ENCODE measurements around the gene TREH.

TREH gene

DNA sequence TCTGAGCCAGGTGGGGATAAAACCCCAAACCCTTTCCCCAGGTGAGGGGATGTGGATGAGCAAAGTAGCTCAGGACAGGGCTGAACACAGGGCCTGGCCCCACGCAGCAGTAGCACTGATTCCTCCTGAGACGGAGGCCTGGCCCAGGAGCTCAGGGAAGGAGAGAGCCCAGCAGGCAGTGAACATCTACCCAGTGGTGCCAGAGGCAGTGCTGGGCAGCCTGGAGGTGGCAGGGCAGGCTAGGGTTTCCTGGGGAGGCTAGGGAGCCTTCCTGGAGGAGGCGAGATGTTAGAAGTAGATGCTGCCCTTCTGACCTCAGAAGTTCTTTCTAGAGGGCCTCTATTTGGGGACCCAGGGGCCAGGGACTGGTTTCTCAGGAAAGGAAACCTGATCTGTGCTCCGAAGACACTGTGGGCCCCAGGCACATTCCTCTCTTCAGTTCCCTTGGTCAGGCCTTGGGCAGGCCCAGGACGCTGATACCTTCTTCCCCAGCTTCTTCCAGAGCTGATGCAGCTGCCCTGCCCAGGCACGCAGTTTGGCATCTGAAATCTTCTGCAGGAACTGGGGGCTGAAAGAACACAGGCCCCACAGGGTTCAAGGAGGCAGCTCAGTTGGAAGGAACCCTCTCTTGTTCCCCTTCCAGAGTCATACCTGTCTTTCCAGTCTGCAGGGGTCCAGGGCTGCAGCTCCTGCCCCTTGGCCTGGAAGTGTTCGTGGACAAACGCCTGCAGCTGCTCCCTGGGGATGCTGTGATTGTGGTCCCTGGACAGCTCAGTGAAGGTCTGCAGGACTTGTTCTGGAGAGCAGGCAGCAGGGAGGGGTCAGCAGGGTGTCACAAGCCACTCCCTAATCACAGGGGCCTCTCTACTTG, 16.8 kb downstream of the TREH start:
- DNase-seq, result no peak

DNA sequence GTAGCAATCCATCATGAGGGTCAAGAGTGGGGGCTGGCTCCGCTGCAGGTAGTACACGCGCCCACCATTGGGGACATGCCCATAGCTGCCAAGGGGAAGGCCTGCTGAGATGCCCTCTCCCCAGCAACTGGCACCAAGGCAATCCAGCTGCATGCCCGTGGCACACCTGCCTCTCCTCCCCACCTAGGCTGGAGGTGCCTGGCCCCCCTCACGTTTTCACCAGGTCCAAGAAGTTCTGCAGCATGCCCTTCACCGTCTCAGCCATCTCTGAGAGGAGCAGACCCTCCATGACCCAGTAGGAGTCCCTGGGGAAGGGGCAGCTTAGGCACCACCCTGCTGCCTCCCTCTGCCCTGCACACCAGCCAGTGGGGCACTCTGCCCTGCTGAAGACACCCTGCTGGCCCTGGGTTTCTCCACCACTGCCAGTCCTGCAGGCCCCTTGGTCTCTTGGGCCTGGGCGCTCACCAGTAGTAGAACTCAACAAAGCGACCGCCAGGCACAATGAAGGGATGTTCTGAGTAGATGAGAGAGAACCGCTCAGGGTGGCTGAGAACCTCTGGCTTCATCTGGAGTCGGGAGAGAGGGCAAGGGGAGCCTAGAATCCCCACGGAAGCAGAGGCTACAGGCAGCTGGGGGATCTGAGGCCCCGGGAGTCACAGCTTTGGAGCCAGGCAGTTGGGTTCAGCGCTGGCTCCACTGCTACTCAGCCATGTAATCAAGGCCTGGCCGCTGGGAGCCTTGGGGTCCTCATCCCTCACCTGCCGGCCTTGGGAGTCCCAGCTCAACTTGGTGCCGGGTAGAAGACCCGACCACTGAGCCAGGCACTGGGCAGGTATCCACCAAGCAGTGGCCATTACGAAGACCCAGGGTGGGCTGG, 17.8 kb downstream of the TREH start:
- no peak for DNase-seq

DNA sequence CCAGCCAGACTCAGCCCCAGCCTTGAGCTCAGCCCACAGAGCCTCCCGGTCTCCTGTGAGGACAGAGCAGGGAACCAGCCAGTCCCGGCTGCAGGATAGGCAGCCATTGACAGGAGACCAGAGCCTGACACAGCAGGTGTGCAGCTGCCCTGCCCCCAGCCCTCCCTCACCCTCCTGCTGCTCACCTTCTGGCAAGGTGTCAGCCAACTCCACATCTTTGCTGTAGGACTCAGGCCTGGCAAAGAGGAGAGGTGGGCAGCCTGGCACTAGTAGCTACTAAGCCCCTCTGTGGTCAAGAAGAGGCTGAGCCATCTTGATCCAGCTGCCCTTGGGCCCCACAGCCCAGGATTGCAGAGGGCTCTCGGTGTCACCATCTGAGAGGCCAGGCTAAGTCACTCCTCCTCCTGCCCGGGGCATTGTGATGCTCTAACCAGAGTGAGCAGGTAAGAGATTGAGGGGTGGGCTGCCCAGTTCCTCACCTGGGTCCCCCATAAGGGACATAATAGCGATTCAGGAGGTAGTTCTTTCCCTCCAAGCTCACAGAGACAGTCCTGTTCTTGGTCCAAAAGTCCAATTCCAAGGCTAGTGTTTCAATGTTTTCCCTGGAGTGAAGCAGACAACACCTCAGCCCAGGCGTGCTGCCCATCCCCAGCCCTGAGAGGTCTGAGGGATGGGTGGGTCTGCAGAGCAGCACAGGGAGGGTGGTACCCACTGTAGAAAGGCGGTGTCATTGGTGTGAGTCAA, 18.6 kb downstream of the TREH start:
- DNase-seq, result no peak

DNA sequence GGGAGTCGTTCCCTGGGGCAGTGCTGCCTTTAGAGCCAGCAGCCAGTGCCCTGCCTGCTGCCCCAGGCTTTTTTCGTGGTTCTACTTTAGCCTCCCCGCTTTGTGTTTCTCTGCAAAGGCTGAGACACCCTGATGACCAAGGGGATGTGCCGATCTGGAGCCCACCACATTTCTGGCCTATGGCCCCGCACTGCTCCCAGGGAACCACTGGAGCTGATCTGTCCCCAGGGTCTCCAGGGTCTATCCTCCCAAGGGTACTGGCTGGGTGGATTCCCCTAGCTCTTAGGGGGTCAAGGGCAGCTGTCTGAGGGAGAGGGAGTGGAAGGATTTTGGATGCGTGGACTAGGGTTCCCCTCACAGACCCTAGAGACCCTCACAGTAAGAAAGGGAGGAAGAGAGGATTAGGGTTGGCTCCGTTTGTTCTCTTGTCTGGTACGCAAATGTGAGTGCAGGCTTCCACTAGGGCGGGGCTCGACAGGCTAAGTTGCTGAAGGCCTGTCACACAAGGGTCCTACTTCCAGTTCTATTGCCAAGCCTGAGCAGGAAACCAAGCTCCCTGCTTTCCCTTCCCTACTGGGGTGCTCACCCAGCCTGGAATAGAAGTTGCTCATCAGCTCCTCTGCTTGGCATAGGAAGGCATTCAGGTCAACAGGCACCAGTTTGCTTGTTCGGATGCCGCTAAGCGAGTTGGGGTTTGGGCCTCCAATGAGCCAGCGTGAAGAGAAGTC, 19.3 kb downstream of the TREH start:
- DNase-seq, result no peak

DNA sequence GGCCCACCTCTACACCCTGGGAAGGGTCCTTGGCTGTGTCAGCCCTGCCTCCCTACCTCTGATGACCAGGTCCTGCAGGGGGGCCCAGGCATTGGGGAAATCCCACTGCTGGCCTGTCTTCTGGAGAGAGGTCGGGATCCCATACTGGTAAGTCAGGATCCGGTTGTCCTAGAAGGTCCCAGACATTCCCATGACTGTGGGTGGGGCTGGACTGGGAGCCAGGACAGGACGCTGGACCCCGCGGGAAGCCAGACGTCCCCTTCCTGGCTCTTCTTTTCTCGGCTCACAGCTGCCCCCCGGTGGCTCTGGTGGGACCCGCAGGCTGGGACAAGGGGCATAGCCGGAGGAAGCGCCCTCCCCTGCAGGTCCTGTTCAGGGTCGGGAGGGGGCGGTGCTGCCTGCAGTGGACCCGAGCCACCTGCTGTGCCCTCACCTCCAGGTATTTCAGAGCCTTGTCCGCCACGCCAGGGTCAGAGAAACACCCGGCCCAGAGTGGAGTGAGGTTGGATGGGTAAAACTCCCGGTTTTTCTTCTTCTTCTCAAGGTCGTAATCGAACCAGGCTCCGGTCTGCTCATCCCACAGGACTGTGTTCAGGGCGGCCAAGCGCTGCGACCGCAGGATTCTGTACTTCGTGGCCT, 20.0 kb downstream of the TREH start:
- peak; percentile 93 for DNase-seq

DNA sequence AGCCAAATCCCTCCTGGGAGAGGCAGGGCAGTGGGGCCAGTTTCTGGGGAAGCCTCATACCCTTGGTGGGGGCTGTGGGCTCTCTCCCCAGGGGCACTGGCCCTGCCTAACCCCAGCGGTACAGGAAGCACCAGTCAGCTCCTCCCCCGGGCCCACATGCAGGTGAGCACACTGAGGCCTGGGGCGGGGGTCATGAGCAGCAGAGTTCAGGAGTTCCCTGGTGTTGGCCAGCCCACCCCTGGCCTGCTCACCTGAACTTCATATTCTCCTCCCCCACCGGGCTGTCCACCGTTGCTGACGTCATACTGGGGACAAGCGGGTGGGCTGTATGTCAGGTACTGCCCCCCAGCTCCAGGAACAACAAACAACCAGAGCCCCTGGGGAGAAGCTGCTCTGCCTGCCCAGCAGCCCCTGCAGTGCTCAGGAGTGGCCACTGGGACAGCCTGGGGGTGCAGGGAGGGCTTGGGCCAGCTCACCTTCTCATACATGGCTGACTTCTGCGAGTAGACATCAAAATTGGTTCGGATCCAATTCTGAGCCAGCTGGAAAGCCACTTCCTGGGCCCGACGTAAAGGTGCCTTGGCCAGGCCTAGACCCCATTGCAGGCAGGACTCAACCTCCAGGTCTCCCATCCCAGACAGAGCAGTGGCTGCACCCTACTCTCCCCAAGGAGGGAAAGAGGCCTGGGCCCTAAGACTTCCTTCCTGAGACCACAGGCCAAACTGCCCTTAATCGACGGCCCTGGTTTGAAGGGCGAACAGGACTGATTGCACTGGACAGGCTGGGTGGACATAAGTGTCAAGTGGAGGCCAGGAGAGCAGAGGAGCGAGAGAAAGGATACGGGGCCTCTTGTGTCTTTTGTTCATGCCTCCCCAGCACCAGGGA, 20.8 kb downstream of the TREH start:
- DNase-seq, result no peak

DNA sequence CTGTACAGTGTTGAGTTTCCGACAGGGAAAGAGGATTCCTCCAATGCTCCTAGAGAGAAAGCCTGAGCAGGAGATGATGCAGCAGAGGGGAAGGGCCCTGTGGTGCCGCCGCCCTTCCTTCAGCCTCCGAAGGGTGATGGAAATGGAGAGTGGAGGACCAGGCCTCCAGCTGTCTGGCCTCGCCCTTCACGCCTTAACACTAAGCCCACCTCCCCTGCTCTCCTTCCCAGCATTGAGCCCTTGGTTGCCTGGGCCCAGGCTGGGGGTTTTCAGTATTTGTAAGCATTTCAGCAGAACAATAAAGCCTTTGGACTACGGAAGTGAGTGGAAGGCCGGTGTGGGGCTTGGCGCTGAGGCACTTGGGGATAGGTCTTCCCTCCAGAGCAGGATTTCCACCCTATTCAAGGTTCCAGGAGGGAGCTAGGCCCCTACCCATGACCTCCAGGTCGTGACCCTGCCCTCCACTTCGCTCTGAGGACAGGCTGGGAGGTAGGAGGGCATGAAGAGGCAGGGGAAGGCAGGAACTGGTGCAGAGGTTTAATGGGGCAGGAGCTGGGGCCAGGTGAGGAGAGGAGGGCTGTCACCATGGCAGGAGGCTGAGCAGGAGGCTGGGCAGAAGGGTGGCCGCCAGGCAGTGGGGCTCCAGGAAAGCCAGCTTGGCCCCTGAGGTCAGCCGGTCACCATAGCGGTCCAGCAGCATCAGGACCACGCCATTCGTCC, 21.6 kb downstream of the TREH start:
- DNase-seq, result peak; percentile 34

DNA sequence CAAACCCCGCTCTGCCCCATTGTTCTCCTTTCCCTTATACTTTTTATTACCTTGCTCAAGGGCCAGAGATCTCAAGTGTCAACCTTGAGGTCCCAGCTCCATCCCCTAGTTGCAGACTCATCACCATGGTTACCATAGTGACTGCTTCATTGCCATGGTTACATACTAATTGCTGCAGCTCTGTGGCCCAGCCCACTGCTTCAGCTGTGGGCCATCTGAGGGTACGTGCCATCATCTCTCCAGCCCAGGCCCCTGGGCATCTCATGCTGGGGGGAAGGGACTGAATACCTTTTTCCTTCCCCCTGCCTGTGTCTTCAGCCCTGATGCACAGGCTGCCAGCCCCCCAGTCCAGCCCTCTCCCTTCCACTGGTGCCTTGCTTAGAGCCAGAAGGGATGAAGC, 22.2 kb downstream of the TREH start:
- peak; percentile 47 for DNase-seq

DNA sequence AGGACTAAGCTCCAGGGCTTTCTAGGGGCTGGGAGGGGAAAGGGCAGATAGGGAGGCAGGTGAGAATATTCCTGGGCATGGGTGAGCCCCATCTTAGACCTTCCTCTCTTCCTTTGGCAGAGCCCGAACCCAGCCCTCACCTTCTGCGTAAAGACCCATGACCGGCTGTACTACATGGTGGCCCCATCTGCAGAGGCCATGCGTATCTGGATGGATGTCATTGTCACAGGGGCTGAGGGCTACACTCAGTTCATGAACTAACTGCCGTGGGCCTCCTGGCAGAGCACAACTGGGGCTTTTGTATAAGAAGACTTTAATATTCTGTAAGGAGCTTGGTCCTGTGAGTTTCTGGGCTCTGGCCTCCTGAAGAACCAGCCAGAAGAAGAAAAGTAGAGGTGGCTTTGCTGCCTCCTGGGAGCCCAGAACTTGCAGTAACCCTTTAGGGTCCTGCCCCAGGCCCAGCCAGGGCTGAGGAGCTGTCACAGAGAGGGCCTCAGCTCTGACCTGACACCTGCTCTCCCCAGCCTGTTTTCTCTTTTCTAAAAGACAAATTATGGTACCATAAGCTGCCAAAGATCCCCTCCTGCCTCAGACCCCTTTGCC, 22.8 kb downstream of the TREH start:
- DNase-seq, result no peak

DNA sequence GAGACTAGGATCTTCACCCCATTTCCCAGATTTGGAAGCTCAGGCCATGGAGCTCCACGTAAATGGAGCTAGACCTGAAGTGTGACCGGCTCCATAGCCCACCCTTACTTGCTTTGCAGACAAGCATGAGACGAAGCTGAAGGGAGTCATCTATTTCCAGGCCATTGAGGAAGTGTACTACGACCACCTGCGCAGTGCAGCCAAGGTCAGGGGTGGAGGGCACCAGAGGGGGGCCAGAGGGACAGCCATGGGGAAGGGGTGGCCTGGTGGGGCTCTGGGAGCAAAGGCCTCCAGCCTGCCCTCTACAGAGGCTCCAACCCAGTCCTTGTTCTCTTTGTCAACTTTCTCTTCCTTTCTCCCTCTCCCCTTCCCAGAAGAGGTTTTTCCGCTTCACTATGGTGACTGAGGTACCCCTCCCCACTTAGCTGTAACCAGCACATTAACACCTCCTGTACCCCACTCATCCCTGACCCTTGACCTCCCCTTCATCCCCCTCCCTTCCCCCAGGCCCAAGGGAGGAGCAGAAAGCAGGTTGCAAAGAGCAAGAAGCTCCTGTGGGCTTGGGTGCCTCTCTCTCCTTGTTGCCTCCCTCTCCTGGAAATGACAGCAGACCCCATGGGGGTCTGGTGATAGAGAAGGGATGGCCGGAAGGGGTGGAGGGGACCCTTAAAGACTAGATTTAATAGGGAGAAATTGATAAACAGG, 23.8 kb downstream of the TREH start:
- no peak for DNase-seq

DNA sequence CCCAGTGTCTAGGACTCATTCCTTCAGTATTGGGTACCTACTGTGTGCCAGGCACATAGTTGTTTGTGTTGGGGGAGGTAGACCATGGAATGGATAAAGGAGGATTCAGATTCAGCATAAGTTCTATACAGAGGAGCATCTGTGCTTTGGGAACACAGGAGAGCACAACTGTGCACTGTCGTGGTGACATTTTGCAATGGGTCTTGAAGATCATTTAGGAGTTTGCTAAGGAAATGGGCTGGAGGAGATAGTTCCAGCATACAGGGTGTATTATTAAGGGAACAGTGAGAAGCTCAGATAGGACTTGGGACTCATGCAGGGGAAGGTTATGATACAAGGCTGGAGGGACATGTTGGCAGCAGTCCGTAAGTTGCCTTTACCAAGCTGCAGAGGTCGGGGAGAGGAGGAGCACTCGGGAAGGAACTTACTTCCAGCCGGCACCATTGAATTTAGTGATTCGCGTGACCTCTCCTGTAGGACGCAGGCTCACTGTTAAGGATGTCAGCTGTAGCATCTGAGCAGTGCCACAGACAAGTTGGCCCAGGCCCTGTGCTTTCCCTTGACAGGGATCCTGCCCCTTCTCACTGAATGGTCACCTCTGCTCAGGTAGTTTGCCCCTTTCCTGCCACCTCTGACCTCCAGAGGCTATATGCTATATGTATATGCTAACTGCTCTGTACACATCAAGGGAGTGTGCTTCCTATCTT, 25.6 kb downstream of the TREH start:
- DNase-seq, result no peak

DNA sequence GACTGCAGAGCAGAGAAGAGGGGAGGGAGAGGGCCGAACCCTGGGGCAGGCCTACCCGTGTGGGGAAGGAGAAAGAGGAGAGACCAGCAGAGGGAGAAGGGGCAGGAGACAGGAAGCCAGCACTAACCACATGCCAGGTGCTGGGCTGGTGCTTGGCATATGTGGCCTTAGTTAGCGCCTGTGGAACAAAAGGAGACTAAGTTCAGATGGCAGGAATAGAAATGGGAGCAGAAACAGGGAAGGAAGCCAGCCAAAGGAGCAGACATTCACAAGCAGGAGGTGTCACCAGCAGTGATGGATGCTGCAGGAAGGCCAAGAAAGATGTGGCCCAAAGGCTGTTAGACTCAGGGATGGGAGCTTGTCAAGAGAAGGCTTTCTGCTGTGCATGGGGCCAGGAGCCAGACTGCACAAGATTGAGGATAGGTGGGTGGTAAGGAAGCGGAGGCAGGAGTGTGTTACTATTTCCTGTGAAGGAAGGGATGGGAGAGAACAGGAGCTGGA, 26.7 kb downstream of the TREH start:
- DNase-seq, result no peak

DNA sequence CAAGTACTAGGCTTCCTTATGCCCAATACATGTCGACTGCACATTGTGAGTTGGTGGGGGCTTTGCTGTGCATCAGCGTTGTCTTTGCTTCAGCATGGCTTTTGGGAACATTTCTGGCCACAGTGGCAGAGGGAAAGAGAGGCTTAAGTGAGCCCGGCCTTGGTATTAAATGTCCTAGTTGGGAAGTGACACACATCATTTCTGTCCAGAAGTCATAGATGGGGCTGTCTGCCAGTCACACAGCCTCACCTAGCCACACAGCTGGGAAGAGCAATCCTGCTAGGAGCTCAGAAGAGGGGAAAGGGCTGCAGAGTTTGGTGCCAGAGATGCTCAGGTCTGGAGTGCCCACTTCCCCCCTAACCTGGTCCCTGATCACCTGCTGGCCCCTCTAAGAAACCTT, 27.6 kb downstream of the TREH start:
- no peak for DNase-seq

DNA sequence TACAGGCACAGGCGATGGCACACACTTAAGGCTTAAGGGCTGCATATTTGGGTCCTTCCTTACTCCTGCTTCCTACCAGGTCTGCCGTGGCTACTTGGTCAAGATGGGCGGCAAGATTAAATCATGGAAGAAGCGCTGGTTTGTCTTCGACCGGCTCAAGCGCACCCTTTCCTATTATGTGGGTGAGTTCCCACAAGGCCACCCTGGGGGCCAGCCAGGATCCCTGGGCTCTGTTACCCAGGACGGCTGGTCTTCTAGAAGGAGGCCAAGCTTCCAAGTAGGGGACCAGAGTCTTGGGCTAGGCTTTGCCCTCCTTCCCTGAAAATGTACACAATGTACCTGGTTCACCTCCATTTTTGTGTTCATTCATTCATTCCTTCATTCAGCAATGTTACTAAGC, 29.1 kb downstream of the TREH start:
- no peak for DNase-seq

DNA sequence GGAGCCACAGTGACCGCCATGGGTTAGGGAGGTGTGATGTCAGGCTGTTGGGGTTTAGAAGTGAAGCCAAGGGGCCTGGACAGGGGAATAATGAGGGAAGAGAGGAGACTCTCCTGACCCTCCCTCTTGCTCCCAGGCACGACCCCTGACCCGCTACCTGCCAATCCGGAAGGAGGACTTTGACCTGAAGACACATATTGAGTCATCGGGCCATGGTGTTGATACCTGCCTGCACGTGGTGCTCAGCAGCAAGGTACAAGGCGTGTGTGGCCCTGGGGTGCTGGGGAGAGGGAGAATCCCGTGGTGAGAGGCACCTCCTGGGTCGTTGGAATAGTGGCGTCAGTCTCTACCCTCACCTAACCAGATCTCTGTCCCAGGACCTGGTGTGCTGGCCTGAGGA, 29.5 kb downstream of the TREH start:
- no peak for DNase-seq

DNA sequence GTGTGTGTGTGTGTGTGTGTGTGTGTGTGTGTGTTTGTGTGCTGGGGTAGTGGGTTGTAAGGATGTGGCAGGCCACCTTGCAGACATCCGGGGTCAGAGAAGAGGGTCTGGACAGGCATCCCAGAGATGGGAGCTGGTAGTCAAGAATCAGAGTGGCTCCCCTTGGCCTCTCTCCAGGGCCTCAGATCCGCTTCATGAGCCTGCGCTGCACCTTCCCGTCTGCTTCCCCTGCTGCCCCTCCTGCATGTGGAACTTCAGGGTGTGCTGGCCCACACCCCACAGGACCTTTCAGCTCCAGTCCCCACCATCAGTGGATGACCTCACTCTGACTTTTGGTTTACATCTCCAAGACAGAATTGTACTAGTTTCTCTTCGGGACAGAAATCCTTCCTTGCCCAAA, 31.2 kb downstream of the TREH start:
- DNase-seq, result no peak

DNA sequence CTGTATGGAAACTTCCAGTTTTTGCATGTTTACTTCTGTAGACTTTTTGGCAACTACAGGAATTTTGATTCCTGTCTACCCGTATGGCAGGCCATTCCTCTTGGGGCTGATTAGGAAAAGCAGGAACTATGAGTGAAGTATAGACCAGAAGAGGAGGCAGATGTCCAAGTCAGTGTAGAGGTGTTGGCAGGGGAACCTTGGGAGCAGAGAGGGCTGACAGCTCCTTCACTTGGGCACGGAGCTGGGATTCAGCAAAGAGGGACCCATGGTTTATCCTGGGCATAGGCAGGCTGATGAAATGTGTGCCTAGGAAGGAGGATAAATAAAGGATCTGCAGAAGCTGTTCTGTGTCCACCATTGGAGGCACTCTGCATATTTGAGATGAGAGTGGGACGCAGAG, 33.1 kb downstream of the TREH start:
- no peak for DNase-seq

DNA sequence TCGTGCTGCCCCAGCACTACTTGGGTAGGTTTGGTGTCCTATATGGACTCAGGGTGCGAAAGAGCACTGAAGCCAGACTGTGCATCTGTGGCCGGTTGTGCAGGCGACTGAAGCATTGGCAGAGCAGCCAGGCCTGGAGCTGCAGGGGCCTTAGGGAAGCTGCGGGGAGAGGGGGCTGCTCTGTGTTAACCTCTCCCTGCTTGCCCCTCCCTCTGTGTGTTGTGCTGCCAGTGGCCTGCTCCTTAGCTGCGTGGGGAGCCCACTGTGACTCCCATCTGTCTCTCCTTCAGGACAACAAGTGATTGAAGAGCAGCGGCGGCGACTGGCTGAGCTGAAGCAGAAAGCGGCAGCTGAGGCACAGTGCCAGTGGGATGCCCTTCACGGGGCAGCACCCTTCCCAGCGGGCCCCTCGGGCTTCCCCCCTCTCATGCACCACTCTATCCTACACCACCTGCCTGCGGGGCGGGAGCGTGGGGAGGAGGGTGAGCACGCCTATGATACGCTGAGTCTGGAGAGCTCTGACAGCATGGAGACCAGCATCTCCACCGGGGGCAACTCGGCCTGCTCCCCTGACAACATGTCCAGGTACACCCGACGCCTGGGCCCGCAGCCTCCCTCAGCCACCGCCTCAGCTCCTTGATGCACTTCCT, 34.3 kb downstream of the TREH start:
- no peak for DNase-seq

All from retina (tissue), 1 donor.